K562 (cell line): Measurements from ENCODE around the gene UCKL1. TPM values are rescaled to one million over a fixed set of nuclear protein-coding genes. Genes with fewer than 3 reads are reported as not detected.

Experiments
- ARID4B ChIP-seq: sonication (generic); formaldehyde crosslinking; IDR thresholded peaks from 2 replicates; pipeline ENCODE4 v1.8.0; 2022; ENCODE audit warnings: mild to moderate bottlenecking, missing genetic modification reagents
- ATF3 ChIP-seq, 2 experiments: fragments of 450-650 bp in 1 of 2; sonication (generic) in 1 of 2; formaldehyde crosslinking in 1 of 2; IDR thresholded peaks in 1 of 2; conservative IDR thresholded peaks in 1 of 2; 2 replicates each; pipeline versions ENCODE4 v1.6.1 to v1.8.1; 2016 to 2023; ENCODE audit warnings: mild to moderate bottlenecking in 2 of 2, moderate library complexity in 2 of 2, inconsistent platforms in 1 of 2, missing genetic modification reagents in 1 of 2
- BDP1 ChIP-seq: IDR thresholded peaks from 3 replicates; pipeline ENCODE4 v1.6.1; 2011; ENCODE audit not compliant: insufficient read length, insufficient read depth
- CBFA2T2 ChIP-seq: fragments of 450-650 bp; conservative IDR thresholded peaks from 2 replicates; pipeline ENCODE4 v1.6.1; 2017; ENCODE audit warnings: mild to moderate bottlenecking
- CREM ChIP-seq: IDR thresholded peaks from 2 replicates; pipeline ENCODE4 v1.6.1; 2014; ENCODE audit warnings: antibody characterized with exemption, low read depth
- DACH1 ChIP-seq: fragments of 450-650 bp; IDR thresholded peaks from 2 replicates; pipeline ENCODE4 v1.6.1; 2018; ENCODE audit not compliant: partially characterized antibody
- E2F6 ChIP-seq, 2 experiments: IDR thresholded peaks; 2 replicates each; pipeline ENCODE4 v1.6.1; 2011; ENCODE audit warnings: borderline replicate concordance in 1 of 2, control low read depth in 1 of 2, low read depth in 1 of 2, low read length in 1 of 2, mild to moderate bottlenecking in 1 of 2, mixed read lengths in 1 of 2, moderate library complexity in 1 of 2; ENCODE audit not compliant: insufficient read depth in 1 of 2, insufficient read length in 1 of 2, poor library complexity in 1 of 2, severe bottlenecking in 1 of 2; ENCODE audit errors: extremely low read depth in 1 of 2
- FOS ChIP-seq: IDR thresholded peaks from 3 replicates; pipeline ENCODE4 v1.6.1; 2011; ENCODE audit not compliant: insufficient read length; ENCODE audit errors: extremely low read depth
- HMBOX1 ChIP-seq: sonication (generic); IDR thresholded peaks from 2 replicates; pipeline ENCODE4 v1.6.1; 2016
- JUNB ChIP-seq: fragments of 450-650 bp; formaldehyde crosslinking; conservative IDR thresholded peaks from 2 replicates; pipeline ENCODE4 v1.4.0; 2020; ENCODE audit warnings: mild to moderate bottlenecking
- NFIC ChIP-seq: fragments of 450-650 bp; IDR thresholded peaks from 2 replicates; pipeline ENCODE4 v1.6.1; 2017; ENCODE audit warnings: mild to moderate bottlenecking, inconsistent platforms
- SMARCE1 ChIP-seq: fragments of 450-650 bp; IDR thresholded peaks from 2 replicates; pipeline ENCODE4 v1.7.1; 2016; ENCODE audit warnings: mild to moderate bottlenecking
- ZFX ChIP-seq: sonication (generic); formaldehyde crosslinking; IDR thresholded peaks from 2 replicates; pipeline ENCODE4 v1.8.0; 2022; ENCODE audit warnings: mild to moderate bottlenecking, missing genetic modification reagents, moderate library complexity
- ZNF445 ChIP-seq: fragments of 250-450 bp; sonication (Bioruptor Pico); IDR thresholded peaks from 2 replicates; pipeline ENCODE4 v1.4.0; 2020; ENCODE audit warnings: low read depth, mild to moderate bottlenecking, moderate library complexity
- ZNF592 ChIP-seq: fragments of 450-650 bp; IDR thresholded peaks from 2 replicates; pipeline ENCODE4 v1.6.1; 2017; ENCODE audit warnings: antibody characterized with exemption, mild to moderate bottlenecking
- polyA plus RNA-seq, 8 experiments: library from polyadenylated mRNA; depleted of rRNA in 4 of 8; stranded (reverse) in 5 of 8; unstranded in 3 of 8; fragments of >200 nt; fragmentation: Nextera tagmentation in 2 of 8; fragmentation: Illumina TruSeq in 1 of 8; extraction: Ambion mirVana in 2 of 8; extraction: Trizol in 1 of 8; gene quantifications; 2 replicates each; pipeline versions ENCODE4 v1.2.1 to v1.2.3, GENCODE V29; 2011 to 2014; ENCODE audit warnings: inconsistent platforms in 1 of 8, missing spikeins in 1 of 8
- total RNA-seq, 7 experiments: library from RNA; depleted of rRNA in 6 of 7; stranded (reverse); fragments of >200 nt in 6 of 7; fragmentation: Illumina TruSeq in 2 of 7; extraction: Trizol in 2 of 7; gene quantifications; 2 replicates each; pipeline versions ENCODE4 v1.2.1 to v1.2.3, GENCODE V29; 2011 to 2021; ENCODE audit warnings: low replicate concordance in 1 of 7

UCKL1 gene
- total and polyA plus RNA-seq, 9 of the 15 experiments (the other 6 are each of a cell fraction or from before 2014, with no cell fraction given), result 3.1 to 52.8 (median 24.2) TPM

GRCh38 chr20:63977739-63978276 is 21.6 kb upstream of the UCKL1 start (continued):
- TF ChIP-seq ZNF592 (0 out of 2 replicates have a peak, but pooled peaks have one; percentile 39), HMBOX1 (no peak), BDP1 (no peak), ZNF445 (CRISPR knock-in tag) (no peak), ARID4B (CRISPR knock-in tag) (peak; percentile 23; the same call in 1 of the 2 replicates), FOS (peak; percentile 4), JUNB (CRISPR knock-in tag) (0 out of 2 replicates have a peak, but pooled peaks have one; percentile 29), E2F6 (IDR thresholded peaks at IDR 0.05; ENCODE audit: borderline replicate concordance in 1 of 2, extremely low read depth in 1 of 2, insufficient read depth in 1 of 2, insufficient read length in 1 of 2, low read depth in 1 of 2, low read length in 1 of 2, poor library complexity in 1 of 2, severe bottlenecking in 1 of 2) (peak in 1 of 2 experiments; percentile 45), DACH1 (peak; percentile 37), CREM (peak; percentile 54; the same call in 1 of the 2 replicates), ZFX (CRISPR knock-in tag) (0 out of 2 replicates have a peak, but pooled peaks have one; percentile 24), CBFA2T2 (0 out of 2 replicates have a peak, but pooled peaks have one; percentile 21), SMARCE1 (peak; percentile 53; the same call in 1 of the 2 replicates), ATF3 (IDR thresholded peaks at IDR 0.05) (peak; percentile 86), ATF3 (CRISPR knock-in tag; conservative IDR thresholded peaks at IDR 0.05) (peak; percentile 47; the same call in 1 of the 2 replicates), NFIC (0 out of 2 replicates have a peak, but pooled peaks have one; percentile 10)
